ENCODE measurements around the gene FREM1. TPM values are rescaled to one million over a fixed set of nuclear protein-coding genes. Genes with fewer than 3 reads are reported as not detected.

Gene FREM1
- total and polyA plus RNA-seq, 2 of the 13 experiments (the other 11 are each of a cell fraction or from before 2014, with no cell fraction given), result 64.3 to 202 TPM

DNA sequence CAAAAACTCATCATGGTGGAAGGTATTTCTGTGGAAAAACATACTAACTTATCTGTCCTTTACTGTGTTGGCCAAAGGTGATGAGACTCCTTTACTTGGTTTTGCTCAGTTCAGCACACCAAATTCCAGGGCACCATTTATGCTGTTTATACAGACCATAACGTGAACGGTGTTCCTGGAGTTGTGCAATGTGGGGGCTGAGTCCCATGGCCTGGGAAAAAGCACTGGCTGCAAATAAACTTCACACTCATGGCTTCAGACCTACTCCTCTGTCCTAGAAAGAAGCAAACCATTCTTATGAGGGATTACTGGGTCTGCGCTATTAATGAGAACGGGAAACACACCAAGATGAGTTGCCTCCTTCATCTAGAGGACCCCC is 10.4 kb downstream of the FREM1 start (continued):
- no peak for TF ChIP-seq EHMT2 (IDR thresholded peaks at IDR 0.05; ENCODE audit: borderline replicate concordance, low read depth, low read length)
- no peak for TF ChIP-seq FOXC1 (CRISPR knock-in tag; IDR thresholded peaks at IDR 0.05; ENCODE audit: borderline replicate concordance)
- TF ChIP-seq ZNF569 (CRISPR knock-in tag; IDR thresholded peaks at IDR 0.05; ENCODE audit: borderline replicate concordance), result no peak
- no peak for TF ChIP-seq SALL2 (CRISPR knock-in tag; IDR thresholded peaks at IDR 0.05)
- TF ChIP-seq, protein P1, sequence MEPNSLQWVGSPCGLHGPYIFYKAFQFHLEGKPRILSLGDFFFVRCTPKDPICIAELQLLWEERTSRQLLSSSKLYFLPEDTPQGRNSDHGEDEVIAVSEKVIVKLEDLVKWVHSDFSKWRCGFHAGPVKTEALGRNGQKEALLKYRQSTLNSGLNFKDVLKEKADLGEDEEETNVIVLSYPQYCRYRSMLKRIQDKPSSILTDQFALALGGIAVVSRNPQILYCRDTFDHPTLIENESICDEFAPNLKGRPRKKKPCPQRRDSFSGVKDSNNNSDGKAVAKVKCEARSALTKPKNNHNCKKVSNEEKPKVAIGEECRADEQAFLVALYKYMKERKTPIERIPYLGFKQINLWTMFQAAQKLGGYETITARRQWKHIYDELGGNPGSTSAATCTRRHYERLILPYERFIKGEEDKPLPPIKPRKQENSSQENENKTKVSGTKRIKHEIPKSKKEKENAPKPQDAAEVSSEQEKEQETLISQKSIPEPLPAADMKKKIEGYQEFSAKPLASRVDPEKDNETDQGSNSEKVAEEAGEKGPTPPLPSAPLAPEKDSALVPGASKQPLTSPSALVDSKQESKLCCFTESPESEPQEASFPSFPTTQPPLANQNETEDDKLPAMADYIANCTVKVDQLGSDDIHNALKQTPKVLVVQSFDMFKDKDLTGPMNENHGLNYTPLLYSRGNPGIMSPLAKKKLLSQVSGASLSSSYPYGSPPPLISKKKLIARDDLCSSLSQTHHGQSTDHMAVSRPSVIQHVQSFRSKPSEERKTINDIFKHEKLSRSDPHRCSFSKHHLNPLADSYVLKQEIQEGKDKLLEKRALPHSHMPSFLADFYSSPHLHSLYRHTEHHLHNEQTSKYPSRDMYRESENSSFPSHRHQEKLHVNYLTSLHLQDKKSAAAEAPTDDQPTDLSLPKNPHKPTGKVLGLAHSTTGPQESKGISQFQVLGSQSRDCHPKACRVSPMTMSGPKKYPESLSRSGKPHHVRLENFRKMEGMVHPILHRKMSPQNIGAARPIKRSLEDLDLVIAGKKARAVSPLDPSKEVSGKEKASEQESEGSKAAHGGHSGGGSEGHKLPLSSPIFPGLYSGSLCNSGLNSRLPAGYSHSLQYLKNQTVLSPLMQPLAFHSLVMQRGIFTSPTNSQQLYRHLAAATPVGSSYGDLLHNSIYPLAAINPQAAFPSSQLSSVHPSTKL (CRISPR knock-in tag; IDR thresholded peaks at IDR 0.05), result peak; percentile 45
- TF ChIP-seq GATAD2A (CRISPR knock-in tag; IDR thresholded peaks at IDR 0.05), result peak; percentile 42; the same call in 1 of the 2 replicates
- TF ChIP-seq, protein P2, sequence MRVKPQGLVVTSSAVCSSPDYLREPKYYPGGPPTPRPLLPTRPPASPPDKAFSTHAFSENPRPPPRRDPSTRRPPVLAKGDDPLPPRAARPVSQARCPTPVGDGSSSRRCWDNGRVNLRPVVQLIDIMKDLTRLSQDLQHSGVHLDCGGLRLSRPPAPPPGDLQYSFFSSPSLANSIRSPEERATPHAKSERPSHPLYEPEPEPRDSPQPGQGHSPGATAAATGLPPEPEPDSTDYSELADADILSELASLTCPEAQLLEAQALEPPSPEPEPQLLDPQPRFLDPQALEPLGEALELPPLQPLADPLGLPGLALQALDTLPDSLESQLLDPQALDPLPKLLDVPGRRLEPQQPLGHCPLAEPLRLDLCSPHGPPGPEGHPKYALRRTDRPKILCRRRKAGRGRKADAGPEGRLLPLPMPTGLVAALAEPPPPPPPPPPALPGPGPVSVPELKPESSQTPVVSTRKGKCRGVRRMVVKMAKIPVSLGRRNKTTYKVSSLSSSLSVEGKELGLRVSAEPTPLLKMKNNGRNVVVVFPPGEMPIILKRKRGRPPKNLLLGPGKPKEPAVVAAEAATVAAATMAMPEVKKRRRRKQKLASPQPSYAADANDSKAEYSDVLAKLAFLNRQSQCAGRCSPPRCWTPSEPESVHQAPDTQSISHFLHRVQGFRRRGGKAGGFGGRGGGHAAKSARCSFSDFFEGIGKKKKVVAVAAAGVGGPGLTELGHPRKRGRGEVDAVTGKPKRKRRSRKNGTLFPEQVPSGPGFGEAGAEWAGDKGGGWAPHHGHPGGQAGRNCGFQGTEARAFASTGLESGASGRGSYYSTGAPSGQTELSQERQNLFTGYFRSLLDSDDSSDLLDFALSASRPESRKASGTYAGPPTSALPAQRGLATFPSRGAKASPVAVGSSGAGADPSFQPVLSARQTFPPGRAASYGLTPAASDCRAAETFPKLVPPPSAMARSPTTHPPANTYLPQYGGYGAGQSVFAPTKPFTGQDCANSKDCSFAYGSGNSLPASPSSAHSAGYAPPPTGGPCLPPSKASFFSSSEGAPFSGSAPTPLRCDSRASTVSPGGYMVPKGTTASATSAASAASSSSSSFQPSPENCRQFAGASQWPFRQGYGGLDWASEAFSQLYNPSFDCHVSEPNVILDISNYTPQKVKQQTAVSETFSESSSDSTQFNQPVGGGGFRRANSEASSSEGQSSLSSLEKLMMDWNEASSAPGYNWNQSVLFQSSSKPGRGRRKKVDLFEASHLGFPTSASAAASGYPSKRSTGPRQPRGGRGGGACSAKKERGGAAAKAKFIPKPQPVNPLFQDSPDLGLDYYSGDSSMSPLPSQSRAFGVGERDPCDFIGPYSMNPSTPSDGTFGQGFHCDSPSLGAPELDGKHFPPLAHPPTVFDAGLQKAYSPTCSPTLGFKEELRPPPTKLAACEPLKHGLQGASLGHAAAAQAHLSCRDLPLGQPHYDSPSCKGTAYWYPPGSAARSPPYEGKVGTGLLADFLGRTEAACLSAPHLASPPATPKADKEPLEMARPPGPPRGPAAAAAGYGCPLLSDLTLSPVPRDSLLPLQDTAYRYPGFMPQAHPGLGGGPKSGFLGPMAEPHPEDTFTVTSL (CRISPR knock-in tag; IDR thresholded peaks at IDR 0.05; ENCODE audit: borderline replicate concordance), result peak; percentile 39; the same call in 1 of the 2 replicates
- TF ChIP-seq, protein P3, sequence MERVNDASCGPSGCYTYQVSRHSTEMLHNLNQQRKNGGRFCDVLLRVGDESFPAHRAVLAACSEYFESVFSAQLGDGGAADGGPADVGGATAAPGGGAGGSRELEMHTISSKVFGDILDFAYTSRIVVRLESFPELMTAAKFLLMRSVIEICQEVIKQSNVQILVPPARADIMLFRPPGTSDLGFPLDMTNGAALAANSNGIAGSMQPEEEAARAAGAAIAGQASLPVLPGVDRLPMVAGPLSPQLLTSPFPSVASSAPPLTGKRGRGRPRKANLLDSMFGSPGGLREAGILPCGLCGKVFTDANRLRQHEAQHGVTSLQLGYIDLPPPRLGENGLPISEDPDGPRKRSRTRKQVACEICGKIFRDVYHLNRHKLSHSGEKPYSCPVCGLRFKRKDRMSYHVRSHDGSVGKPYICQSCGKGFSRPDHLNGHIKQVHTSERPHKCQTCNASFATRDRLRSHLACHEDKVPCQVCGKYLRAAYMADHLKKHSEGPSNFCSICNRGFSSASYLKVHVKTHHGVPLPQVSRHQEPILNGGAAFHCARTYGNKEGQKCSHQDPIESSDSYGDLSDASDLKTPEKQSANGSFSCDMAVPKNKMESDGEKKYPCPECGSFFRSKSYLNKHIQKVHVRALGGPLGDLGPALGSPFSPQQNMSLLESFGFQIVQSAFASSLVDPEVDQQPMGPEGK (CRISPR knock-in tag; IDR thresholded peaks at IDR 0.05), result peak; percentile 79
- TF ChIP-seq ZNF530 (CRISPR knock-in tag; IDR thresholded peaks at IDR 0.05; ENCODE audit: low read depth), result no peak
- TF ChIP-seq SALL1 (CRISPR knock-in tag; IDR thresholded peaks at IDR 0.05), result peak; percentile 69
- TF ChIP-seq, protein P4, sequence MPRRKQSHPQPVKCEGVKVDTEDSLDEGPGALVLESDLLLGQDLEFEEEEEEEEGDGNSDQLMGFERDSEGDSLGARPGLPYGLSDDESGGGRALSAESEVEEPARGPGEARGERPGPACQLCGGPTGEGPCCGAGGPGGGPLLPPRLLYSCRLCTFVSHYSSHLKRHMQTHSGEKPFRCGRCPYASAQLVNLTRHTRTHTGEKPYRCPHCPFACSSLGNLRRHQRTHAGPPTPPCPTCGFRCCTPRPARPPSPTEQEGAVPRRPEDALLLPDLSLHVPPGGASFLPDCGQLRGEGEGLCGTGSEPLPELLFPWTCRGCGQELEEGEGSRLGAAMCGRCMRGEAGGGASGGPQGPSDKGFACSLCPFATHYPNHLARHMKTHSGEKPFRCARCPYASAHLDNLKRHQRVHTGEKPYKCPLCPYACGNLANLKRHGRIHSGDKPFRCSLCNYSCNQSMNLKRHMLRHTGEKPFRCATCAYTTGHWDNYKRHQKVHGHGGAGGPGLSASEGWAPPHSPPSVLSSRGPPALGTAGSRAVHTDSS (CRISPR knock-in tag; conservative IDR thresholded peaks at IDR 0.05), result no peak
- TF ChIP-seq EEA1 (CRISPR knock-in tag; IDR thresholded peaks at IDR 0.05; ENCODE audit: borderline replicate concordance), result no peak
- TF ChIP-seq, protein P5, sequence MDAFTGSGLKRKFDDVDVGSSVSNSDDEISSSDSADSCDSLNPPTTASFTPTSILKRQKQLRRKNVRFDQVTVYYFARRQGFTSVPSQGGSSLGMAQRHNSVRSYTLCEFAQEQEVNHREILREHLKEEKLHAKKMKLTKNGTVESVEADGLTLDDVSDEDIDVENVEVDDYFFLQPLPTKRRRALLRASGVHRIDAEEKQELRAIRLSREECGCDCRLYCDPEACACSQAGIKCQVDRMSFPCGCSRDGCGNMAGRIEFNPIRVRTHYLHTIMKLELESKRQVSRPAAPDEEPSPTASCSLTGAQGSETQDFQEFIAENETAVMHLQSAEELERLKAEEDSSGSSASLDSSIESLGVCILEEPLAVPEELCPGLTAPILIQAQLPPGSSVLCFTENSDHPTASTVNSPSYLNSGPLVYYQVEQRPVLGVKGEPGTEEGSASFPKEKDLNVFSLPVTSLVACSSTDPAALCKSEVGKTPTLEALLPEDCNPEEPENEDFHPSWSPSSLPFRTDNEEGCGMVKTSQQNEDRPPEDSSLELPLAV (CRISPR knock-in tag; conservative IDR thresholded peaks at IDR 0.05; ENCODE audit: low read depth), result no peak
- TF ChIP-seq ZNF776 (CRISPR knock-in tag; IDR thresholded peaks at IDR 0.05), result no peak
- TF ChIP-seq ZNF792 (CRISPR knock-in tag; IDR thresholded peaks at IDR 0.05), result no peak
